ENCODE results near the gene CTTNBP2. TPM values are rescaled to one million over a fixed set of nuclear protein-coding genes. Genes with fewer than 3 reads are reported as not detected.

The CTTNBP2 gene
- polyA plus RNA-seq, 2 of the 4 experiments (the other 2 are of a cell fraction), result 0.18 to 0.25 TPM

GRCh38 chr7:117683430-117684175, 189.6 kb downstream of the CTTNBP2 start:
- FAIRE-seq (no peak), ATAC-seq (no peak), DNase-seq (ENCODE audit: low read depth in 1 of 2, low spot score in 1 of 2) (no peak)
- TF ChIP-seq PBX3 (IDR thresholded peaks at IDR 0.05), result no peak
- TF ChIP-seq EP300 (IDR thresholded peaks at IDR 0.05), result no peak
- no peak for TF ChIP-seq E2F6 (IDR thresholded peaks at IDR 0.05; ENCODE audit: borderline replicate concordance, low read depth)
- no peak for TF ChIP-seq CHD2 (IDR thresholded peaks at IDR 0.05; ENCODE audit: low read length, partially characterized antibody)
- TF ChIP-seq SMC3 (IDR thresholded peaks at IDR 0.05), result no peak
- no peak for TF ChIP-seq EHF (CRISPR knock-in tag; IDR thresholded peaks at IDR 0.05)
- TF ChIP-seq ESRRA (IDR thresholded peaks at IDR 0.05; ENCODE audit: borderline replicate concordance, low read length), result no peak
- no peak for TF ChIP-seq RNF2 (IDR thresholded peaks at IDR 0.05; ENCODE audit: borderline replicate concordance, low read depth)
- no peak for TF ChIP-seq ZSCAN20 (CRISPR knock-in tag; IDR thresholded peaks at IDR 0.05)
- no peak for TF ChIP-seq EHMT2 (IDR thresholded peaks at IDR 0.05; ENCODE audit: low read depth)
- no peak for TF ChIP-seq HMGXB4 (CRISPR knock-in tag; IDR thresholded peaks at IDR 0.05; ENCODE audit: borderline replicate concordance)
- no peak for TF ChIP-seq ZNF302 (CRISPR knock-in tag; IDR thresholded peaks at IDR 0.05)
- TF ChIP-seq JUNB (IDR thresholded peaks at IDR 0.05), result no peak
- TF ChIP-seq JUN (IDR thresholded peaks at IDR 0.05), result no peak; a peak in 1 of 5 replicates
- WGBS (ENCODE audit: missing lambda C conversion rate), result 72% methylated on average over 8 of the region's 8 CpGs
- ChIA-PET CTCF (interaction anchor here (0.6 to 0.7 kb wide), 2 partner anchors 10 to 106 kb away, joined by 3 read pairs; no protein-coding TSS in a partner anchor), POLR2A (interaction anchor here (0.6 kb wide), 1 partner anchor 258 kb away, joined by 6 read pairs; no protein-coding TSS in a partner anchor)
- Histone ChIP-seq H3K4me2 (peak overlapping the region; percentile 68), H3K9me3 (no peaks in the 10 kb centered on the region), H3K4me1 (peaks cover 37% of the 10 kb centered on the region), H3K4me3 (no peak overlapping the region), H3K27ac (peak overlapping the region; percentile 75 to 79)

- ATAC-seq (peak; percentile 96 to 97), FAIRE-seq (no peak), DNase-seq (ENCODE audit: low read depth in 1 of 2, low spot score in 1 of 2) (peak; percentile 32 to 86)
- peak overlapping the region; percentile 75 to 79 for H3K27ac ChIP-seq
- POLR2A ChIA-PET, result interaction anchor here (0.6 kb wide), 1 partner anchor 258 kb away, joined by 6 read pairs; no protein-coding TSS in a partner anchor
- peaks cover 37% of the 10 kb centered on the region for H3K4me1 ChIP-seq
- CTCF ChIA-PET, result interaction anchor here (0.6 kb wide), 1 partner anchor 105 kb away, joined by 3 read pairs; no protein-coding TSS in a partner anchor
- H3K4me3 ChIP-seq, result no peak overlapping the region
- no peaks in the 10 kb centered on the region for H3K9me3 ChIP-seq
- peak overlapping the region; percentile 68 for H3K4me2 ChIP-seq
- WGBS (ENCODE audit: missing lambda C conversion rate), result 8% methylated on average over 5 of the region's 5 CpGs
- no peak for TF ChIP-seq REST (IDR thresholded peaks at IDR 0.05)
- TF ChIP-seq PHF8 (IDR thresholded peaks at IDR 0.05; ENCODE audit: borderline replicate concordance, low read depth), result no peak
- no peak for TF ChIP-seq ELK1 (IDR thresholded peaks at IDR 0.05; ENCODE audit: low read depth, low read length)
- TF ChIP-seq MAFK (IDR thresholded peaks at IDR 0.05; ENCODE audit: partially characterized antibody), result no peak
- no peak for TF ChIP-seq FOSB (CRISPR knock-in tag; IDR thresholded peaks at IDR 0.05)
- peak; percentile 81 for TF ChIP-seq JUNB (IDR thresholded peaks at IDR 0.05)
- no peak for TF ChIP-seq RNF2 (IDR thresholded peaks at IDR 0.05; ENCODE audit: borderline replicate concordance, low read depth)
- peak in 1 of 2 experiments; percentile 45; a peak in 2 of 5 replicates for TF ChIP-seq RAD21 (conservative IDR thresholded peaks at IDR 0.05 in 1 of 2, IDR thresholded peaks at IDR 0.05 in 1 of 2)
- TF ChIP-seq CHD2 (IDR thresholded peaks at IDR 0.05; ENCODE audit: low read length, partially characterized antibody), result no peak
- TF ChIP-seq RCOR1 (IDR thresholded peaks at IDR 0.05; ENCODE audit: low read depth, low read length), result no peak
- TF ChIP-seq MAZ (IDR thresholded peaks at IDR 0.05; ENCODE audit: borderline replicate concordance, low read depth, low read length), result no peak
- no peak for TF ChIP-seq HOXB5 (CRISPR knock-in tag; IDR thresholded peaks at IDR 0.05)
- 0 out of 2 replicates have a peak, but pooled peaks have one; percentile 3 for TF ChIP-seq MYC (IDR thresholded peaks at IDR 0.05; ENCODE audit: borderline replicate concordance, low read length)
- TF ChIP-seq ZSCAN20 (CRISPR knock-in tag; IDR thresholded peaks at IDR 0.05), result no peak
These were observed 190.4 kb downstream of the CTTNBP2 start for GRCh38 chr7:117682681-117683385.

All from A549 (cell line).